HepG2 (cell line): Measurements from ENCODE around the gene KIAA1755. TPM values are rescaled to one million over a fixed set of nuclear protein-coding genes. Genes with fewer than 3 reads are reported as not detected.

ENCODE experiments used
- NR2F6 ChIP-seq, 2 experiments: IDR thresholded peaks; 2 replicates each; pipeline ENCODE4 v1.6.1; 2016; ENCODE audit warnings: antibody characterized with exemption in 1 of 2, mild to moderate bottlenecking in 1 of 2
- PHF8 ChIP-seq: sonication (generic); formaldehyde crosslinking; IDR thresholded peaks from 2 replicates; pipeline ENCODE4 v1.5.0; 2020; ENCODE audit warnings: missing genetic modification reagents
- POLR2A ChIP-seq, 2 experiments: IDR thresholded peaks; 2 replicates each; pipeline ENCODE4 v1.6.1; 2011; ENCODE audit warnings: low read depth in 2 of 2, low read length in 2 of 2, mild to moderate bottlenecking in 1 of 2, moderate library complexity in 1 of 2; ENCODE audit not compliant: insufficient read depth in 1 of 2
- SMARCE1 ChIP-seq: fragments of 450-650 bp; IDR thresholded peaks from 2 replicates; pipeline ENCODE4 v1.6.1; 2017; ENCODE audit warnings: borderline replicate concordance
- TBX2 ChIP-seq: sonication (generic); formaldehyde crosslinking; IDR thresholded peaks from 2 replicates; pipeline ENCODE4 v1.5.0; 2020; ENCODE audit warnings: missing genetic modification reagents, mild to moderate bottlenecking, borderline replicate concordance
- ZFP90 ChIP-seq: sonication (generic); formaldehyde crosslinking; IDR thresholded peaks from 2 replicates; pipeline ENCODE4 v1.8.0; 2022; ENCODE audit warnings: missing genetic modification reagents, mild to moderate bottlenecking, inconsistent platforms, borderline replicate concordance
- ZNF781 ChIP-seq: sonication (generic); formaldehyde crosslinking; IDR thresholded peaks from 2 replicates; pipeline ENCODE4 v1.5.1; 2020; ENCODE audit warnings: borderline replicate concordance, mild to moderate bottlenecking, missing genetic modification reagents; ENCODE audit errors: not compliant biosample characterization
- polyA plus RNA-seq, 8 experiments: library from polyadenylated mRNA; depleted of rRNA in 3 of 8; stranded (reverse) in 7 of 8; unstranded in 1 of 8; fragments of >200 nt; fragmentation: Illumina TruSeq in 4 of 8; extraction: Trizol in 4 of 8; gene quantifications; 2 replicates each; pipeline versions ENCODE4 v1.2.1 to v1.2.3, GENCODE V29; 2011 to 2016; ENCODE audit warnings: low read depth in 4 of 8, missing spikeins in 1 of 8, mixed read lengths in 1 of 8; ENCODE audit not compliant: insufficient read depth in 1 of 8
- total RNA-seq, 5 experiments: library from RNA; depleted of rRNA; stranded (reverse); fragments of >200 nt; fragmentation: Illumina TruSeq; extraction: Trizol; gene quantifications; 2 replicates each; pipeline ENCODE4 v1.2.3, GENCODE V29; 2016; ENCODE audit warnings: low read depth in 1 of 5
- TF ChIP-seq, protein P1 (sequence below): sonication (generic); formaldehyde crosslinking; IDR thresholded peaks from 2 replicates; pipeline ENCODE4 v1.4.0; 2020; ENCODE audit warnings: mild to moderate bottlenecking, missing genetic modification reagents
- TF ChIP-seq, protein P2 (sequence below): IDR thresholded peaks from 2 replicates; pipeline ENCODE4 v1.6.1; 2016; ENCODE audit warnings: low read depth, borderline replicate concordance
- TF ChIP-seq, protein P3 (sequence below): sonication (generic); formaldehyde crosslinking; IDR thresholded peaks from 2 replicates; pipeline ENCODE4 v1.9.0; 2022; ENCODE audit warnings: low read depth, missing genetic modification reagents
- TF ChIP-seq, protein P4 (sequence below): sonication (generic); formaldehyde crosslinking; IDR thresholded peaks from 2 replicates; pipeline ENCODE4 v1.4.0; 2020; ENCODE audit warnings: mild to moderate bottlenecking, missing genetic modification reagents
- TF ChIP-seq, protein P5 (sequence below): sonication (generic); formaldehyde crosslinking; IDR thresholded peaks from 2 replicates; pipeline ENCODE4 v1.8.1; 2023; ENCODE audit warnings: missing genetic modification reagents, inconsistent platforms, borderline replicate concordance

The KIAA1755 gene
- total and polyA plus RNA-seq, 2 of the 13 experiments (the other 11 are each of a cell fraction or from before 2014, with no cell fraction given) = 0.04 TPM; not detected in 1

DNA sequence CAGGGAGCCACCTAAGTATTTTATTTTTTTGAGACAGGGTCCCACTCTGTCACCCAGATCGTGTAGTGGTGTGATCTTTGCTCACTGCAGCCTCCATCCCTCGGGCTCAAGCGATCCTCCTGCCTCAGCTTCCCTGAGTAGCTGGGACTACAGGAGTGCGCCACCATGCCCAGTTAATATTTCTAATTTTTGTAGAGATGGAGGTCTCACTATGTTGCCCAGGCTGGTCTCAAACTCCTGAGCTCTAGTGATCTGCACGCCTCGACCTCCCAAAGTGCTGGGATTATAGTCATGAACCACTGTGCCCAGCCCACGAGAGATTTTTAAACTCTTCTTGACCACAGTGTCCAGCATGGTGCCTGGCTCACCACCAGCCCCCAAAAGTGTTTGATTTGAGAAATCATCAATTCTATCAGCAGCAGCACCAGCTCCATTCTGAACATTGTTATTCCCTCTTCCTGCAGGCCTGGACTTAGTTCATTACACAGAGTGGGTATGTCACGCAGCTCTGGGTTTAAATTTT, 93.1 kb downstream of the KIAA1755 start (continued):
- TF ChIP-seq SMARCE1 = no peak
- TF ChIP-seq, protein P1, sequence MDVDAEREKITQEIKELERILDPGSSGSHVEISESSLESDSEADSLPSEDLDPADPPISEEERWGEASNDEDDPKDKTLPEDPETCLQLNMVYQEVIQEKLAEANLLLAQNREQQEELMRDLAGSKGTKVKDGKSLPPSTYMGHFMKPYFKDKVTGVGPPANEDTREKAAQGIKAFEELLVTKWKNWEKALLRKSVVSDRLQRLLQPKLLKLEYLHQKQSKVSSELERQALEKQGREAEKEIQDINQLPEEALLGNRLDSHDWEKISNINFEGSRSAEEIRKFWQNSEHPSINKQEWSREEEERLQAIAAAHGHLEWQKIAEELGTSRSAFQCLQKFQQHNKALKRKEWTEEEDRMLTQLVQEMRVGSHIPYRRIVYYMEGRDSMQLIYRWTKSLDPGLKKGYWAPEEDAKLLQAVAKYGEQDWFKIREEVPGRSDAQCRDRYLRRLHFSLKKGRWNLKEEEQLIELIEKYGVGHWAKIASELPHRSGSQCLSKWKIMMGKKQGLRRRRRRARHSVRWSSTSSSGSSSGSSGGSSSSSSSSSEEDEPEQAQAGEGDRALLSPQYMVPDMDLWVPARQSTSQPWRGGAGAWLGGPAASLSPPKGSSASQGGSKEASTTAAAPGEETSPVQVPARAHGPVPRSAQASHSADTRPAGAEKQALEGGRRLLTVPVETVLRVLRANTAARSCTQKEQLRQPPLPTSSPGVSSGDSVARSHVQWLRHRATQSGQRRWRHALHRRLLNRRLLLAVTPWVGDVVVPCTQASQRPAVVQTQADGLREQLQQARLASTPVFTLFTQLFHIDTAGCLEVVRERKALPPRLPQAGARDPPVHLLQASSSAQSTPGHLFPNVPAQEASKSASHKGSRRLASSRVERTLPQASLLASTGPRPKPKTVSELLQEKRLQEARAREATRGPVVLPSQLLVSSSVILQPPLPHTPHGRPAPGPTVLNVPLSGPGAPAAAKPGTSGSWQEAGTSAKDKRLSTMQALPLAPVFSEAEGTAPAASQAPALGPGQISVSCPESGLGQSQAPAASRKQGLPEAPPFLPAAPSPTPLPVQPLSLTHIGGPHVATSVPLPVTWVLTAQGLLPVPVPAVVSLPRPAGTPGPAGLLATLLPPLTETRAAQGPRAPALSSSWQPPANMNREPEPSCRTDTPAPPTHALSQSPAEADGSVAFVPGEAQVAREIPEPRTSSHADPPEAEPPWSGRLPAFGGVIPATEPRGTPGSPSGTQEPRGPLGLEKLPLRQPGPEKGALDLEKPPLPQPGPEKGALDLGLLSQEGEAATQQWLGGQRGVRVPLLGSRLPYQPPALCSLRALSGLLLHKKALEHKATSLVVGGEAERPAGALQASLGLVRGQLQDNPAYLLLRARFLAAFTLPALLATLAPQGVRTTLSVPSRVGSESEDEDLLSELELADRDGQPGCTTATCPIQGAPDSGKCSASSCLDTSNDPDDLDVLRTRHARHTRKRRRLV (CRISPR knock-in tag) = no peak
- TF ChIP-seq, protein P2, sequence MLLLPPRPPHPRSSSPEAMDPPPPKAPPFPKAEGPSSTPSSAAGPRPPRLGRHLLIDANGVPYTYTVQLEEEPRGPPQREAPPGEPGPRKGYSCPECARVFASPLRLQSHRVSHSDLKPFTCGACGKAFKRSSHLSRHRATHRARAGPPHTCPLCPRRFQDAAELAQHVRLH (CRISPR knock-in tag) = no peak
- no peak for TF ChIP-seq ZNF781
- TF ChIP-seq, protein P3, sequence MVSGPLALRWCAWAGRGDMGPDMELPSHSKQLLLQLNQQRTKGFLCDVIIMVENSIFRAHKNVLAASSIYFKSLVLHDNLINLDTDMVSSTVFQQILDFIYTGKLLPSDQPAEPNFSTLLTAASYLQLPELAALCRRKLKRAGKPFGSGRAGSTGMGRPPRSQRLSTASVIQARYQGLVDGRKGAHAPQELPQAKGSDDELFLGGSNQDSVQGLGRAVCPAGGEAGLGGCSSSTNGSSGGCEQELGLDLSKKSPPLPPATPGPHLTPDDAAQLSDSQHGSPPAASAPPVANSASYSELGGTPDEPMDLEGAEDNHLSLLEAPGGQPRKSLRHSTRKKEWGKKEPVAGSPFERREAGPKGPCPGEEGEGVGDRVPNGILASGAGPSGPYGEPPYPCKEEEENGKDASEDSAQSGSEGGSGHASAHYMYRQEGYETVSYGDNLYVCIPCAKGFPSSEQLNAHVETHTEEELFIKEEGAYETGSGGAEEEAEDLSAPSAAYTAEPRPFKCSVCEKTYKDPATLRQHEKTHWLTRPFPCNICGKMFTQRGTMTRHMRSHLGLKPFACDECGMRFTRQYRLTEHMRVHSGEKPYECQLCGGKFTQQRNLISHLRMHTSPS = no peak
- TF ChIP-seq, protein P4, sequence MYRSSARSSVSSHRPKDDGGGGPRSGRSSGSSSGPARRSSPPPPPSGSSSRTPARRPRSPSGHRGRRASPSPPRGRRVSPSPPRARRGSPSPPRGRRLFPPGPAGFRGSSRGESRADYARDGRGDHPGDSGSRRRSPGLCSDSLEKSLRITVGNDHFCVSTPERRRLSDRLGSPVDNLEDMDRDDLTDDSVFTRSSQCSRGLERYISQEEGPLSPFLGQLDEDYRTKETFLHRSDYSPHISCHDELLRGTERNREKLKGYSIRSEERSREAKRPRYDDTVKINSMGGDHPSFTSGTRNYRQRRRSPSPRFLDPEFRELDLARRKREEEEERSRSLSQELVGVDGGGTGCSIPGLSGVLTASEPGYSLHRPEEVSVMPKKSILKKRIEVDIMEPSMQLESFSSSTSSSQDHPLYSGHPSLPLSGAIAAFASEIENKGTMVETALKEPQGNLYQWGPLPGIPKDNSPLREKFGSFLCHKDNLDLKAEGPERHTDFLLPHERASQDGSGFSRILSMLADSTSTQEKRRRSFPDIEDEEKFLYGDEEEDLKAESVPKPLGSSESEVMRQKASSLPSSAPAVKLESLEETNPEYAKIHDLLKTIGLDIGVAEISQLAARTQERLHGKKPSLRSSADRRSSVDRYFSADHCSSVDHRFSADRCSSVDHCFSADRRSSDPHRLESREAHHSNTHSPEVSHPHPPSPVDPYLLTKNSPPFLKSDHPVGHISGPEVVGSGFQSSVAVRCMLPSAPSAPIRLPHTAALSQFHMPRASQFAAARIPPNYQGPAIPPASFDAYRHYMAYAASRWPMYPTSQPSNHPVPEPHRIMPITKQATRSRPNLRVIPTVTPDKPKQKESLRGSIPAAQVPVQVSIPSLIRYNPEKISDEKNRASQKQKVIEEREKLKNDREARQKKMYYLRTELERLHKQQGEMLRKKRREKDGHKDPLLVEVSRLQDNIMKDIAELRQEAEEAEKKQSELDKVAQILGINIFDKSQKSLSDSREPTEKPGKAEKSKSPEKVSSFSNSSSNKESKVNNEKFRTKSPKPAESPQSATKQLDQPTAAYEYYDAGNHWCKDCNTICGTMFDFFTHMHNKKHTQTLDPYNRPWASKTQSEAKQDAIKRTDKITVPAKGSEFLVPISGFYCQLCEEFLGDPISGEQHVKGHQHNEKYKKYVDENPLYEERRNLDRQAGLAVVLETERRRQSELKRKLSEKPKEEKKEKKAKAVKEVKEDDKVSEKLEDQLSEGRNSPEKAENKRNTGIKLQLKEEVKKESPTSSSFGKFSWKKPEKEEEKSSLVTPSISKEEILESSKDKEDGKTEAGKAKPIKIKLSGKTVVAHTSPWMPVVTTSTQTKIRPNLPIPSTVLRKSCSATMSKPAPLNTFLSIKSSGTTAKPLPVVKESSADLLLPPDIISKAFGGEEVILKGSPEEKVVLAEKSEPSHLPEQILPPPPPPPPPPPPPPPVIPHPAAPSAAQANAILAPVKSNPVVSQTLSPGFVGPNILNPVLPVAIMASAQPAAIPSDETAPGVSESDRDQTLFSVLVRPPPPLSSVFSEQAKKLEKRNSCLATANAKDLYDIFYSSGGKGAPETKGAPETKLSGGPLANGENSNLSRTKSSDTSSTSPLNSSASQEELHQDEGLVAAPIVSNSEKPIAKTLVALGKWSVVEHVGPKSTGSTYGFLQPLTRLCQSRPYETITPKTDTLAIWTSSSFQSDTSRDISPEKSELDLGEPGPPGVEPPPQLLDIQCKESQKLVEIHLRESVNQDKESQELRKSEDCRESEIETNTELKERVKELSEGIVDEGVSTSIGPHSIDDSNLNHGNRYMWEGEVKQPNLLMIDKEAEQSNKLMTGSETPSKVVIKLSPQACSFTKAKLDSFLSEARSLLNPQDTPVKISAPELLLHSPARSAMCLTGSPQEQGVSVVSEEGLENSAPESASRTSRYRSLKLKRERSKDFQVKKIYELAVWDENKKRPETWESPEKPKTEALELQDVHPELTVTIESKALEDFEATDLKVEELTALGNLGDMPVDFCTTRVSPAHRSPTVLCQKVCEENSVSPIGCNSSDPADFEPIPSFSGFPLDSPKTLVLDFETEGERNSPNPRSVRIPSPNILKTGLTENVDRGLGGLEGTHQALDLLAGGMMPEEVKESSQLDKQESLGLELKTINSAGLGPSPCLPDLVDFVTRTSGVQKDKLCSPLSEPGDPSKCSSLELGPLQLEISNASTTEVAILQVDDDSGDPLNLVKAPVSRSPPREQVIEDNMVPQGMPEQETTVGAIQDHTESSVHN (CRISPR knock-in tag) = no peak
- TF ChIP-seq POLR2A (IDR thresholded peaks at IDR 0.05; ENCODE audit: insufficient read depth in 1 of 2, low read depth in 2 of 2, low read length in 2 of 2) = 0 out of 4 replicates have a peak, but pooled peaks of 1 of the 2 experiments have one; percentile 2
- TF ChIP-seq, protein P5, sequence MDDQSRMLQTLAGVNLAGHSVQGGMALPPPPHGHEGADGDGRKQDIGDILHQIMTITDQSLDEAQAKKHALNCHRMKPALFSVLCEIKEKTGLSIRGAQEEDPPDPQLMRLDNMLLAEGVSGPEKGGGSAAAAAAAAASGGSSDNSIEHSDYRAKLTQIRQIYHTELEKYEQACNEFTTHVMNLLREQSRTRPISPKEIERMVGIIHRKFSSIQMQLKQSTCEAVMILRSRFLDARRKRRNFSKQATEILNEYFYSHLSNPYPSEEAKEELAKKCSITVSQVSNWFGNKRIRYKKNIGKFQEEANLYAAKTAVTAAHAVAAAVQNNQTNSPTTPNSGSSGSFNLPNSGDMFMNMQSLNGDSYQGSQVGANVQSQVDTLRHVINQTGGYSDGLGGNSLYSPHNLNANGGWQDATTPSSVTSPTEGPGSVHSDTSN = no peak
- TF ChIP-seq PHF8 = no peak
- TF ChIP-seq ZFP90 (CRISPR knock-in tag) = 0 out of 2 replicates have a peak, but pooled peaks have one; percentile 45
- TF ChIP-seq NR2F6 (IDR thresholded peaks at IDR 0.05) = no peak
- TF ChIP-seq NR2F6 (CRISPR knock-in tag; IDR thresholded peaks at IDR 0.05) = no peak
- TF ChIP-seq TBX2 = 0 out of 2 replicates have a peak, but pooled peaks have one; percentile 6
